Measurements from ENCODE around the gene HOXC11. TPM values are rescaled to one million over a fixed set of nuclear protein-coding genes. Genes with fewer than 3 reads are reported as not detected.

The HOXC11 gene
- total RNA-seq, 2 experiments from 2014 or later = not detected

- H3K4me1 Mint-ChIP-seq = peaks cover 10% of the 10 kb centered on the region
- H3K27ac Mint-ChIP-seq = no peak overlapping the region
- CTCF ChIA-PET = interaction anchor here (0.9 kb wide), 1 partner anchor 69 kb away, joined by 3 read pairs; no protein-coding TSS in a partner anchor
Observed at GRCh38 chr12:53937099-53937498, 35.8 kb upstream of the HOXC11 start.

DNA sequence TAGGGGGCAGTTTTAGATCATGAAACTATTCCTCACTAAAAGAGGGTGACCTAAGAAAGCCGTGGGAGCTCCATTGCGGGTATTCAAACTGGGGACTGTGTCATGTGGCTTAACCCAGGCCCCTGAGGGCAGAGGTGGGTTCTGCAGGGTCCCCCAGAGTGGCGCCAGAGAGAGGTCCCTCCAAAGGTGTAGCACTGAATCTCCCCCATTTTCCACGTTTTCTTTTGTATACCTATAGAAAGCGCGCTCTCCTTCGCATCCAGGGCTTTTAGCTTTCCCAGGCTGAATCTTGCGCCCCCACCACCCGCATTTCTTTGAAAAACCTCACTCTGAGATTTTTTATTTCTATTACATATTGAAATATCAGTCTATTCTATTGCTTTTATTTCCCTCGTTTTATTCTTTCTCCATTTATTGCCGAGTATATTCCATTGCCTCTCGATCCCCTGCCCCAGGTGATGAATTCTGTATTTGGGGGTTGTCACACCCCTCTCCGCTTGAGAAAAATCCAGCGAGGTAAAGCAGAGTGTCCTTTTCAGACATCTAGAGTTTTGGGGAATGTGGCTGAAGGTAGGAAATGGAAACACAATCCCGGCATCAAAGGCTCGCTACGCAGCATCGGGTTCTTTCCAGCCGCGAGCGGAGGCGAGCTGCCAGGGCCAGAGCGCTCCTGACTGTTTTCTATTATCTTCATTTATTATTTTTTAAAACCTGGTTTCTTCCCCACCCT, 35.2 kb upstream of the HOXC11 start:
- H3K27ac Mint-ChIP-seq = no peak overlapping the region
- H3K9me3 Mint-ChIP-seq (ENCODE audit: low read depth) = no peaks in the 10 kb centered on the region
- no peaks in the 10 kb centered on the region for H3K36me3 Mint-ChIP-seq (ENCODE audit: low read depth)
- peaks cover 10% of the 10 kb centered on the region for H3K4me1 Mint-ChIP-seq
- intact Hi-C loops (cut with DNase I, micrococcal nuclease) = loop anchor here (2.0 to 5.0 kb wide), 2 partner anchors 13 to 35 kb away; partner anchors contain the start of genes HOTAIR (in 2 of the 2) and HOXC11 (in 2 of the 2)
- ATAC-seq (no peak), DNase-seq (no peak)
- peaks cover 80% of the 10 kb centered on the region for H3K27me3 Mint-ChIP-seq
- ChIA-PET CTCF (interaction anchor here (0.6 to 0.9 kb wide), 2 partner anchors 15 to 68 kb away, joined by 3 read pairs; no protein-coding TSS in a partner anchor), POLR2A (no interaction called here)
- no peak overlapping the region for H3K4me3 Mint-ChIP-seq

More at GRCh38 chr12:53937099-53937498, 35.8 kb upstream of the HOXC11 start:
- H3K27me3 Mint-ChIP-seq = peaks cover 82% of the 10 kb centered on the region
- POLR2A ChIA-PET = no interaction called here
- intact Hi-C loops (cut with DNase I, micrococcal nuclease) = loop anchor here (2.0 to 5.0 kb wide), 2 partner anchors 14 to 35 kb away; partner anchors contain the start of genes HOTAIR (in 2 of the 2) and HOXC11 (in 2 of the 2)
- no peaks in the 10 kb centered on the region for H3K9me3 Mint-ChIP-seq (ENCODE audit: low read depth)
- DNase-seq (no peak), ATAC-seq (no peak)
- no peaks in the 10 kb centered on the region for H3K36me3 Mint-ChIP-seq (ENCODE audit: low read depth)
- H3K4me3 Mint-ChIP-seq = no peak overlapping the region

DNA sequence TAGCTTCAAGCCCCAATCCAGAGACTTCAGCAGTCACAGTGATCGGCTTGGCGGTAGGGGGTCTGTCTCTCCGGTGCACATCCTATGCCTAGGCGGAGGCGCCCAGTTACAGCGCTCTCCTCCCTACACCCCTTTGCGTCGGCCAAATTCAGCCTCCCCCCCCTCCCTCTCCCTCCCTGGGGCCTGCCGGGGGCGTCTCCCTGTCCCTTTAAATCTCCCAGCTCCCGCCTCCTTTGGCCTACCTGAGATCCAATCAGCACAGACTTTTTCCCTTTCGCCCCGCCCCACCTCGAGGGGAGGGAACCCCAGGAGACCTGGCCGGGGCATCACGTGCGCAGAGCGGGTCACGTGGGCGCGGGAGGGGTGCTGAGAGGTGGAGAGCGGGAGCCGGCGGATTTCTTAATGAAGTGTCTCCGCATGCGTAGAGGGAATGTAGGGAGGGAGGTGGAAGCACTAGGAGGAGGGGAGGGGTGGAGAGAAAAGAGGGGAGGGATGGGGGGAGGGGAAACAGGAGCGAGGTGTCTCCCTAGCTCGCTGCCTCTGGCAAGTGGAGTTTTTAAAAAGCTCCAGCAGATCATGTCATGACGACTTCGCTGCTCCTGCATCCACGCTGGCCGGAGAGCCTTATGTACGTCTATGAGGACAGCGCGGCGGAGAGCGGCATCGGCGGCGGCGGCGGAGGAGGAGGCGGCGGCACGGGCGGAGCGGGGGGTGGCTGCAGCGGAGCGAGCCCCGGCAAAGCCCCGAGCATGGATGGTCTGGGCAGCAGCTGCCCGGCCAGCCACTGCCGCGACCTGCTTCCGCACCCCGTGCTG, 34.4 kb upstream of the HOXC11 start, which contains the start of gene HOXC13:
TSS of gene HOXC13 (plus strand) at position 506 of the 815 bp plus-strand sequence. CDS start at position 582, 76 bp downstream.
- ATAC-seq (peak; percentile 85), DNase-seq (peak; percentile 80)
- Mint-ChIP-seq H3K27ac (no peak within 1 kb of the TSS), H3K9me3 (ENCODE audit: low read depth) (no peaks in the 10 kb centered on the region), H3K36me3 (ENCODE audit: low read depth) (no peaks in the 10 kb centered on the region), H3K27me3 (peaks cover 79% of the 10 kb centered on the region), H3K4me3 (no peak within 1 kb of the TSS), H3K4me1 (peaks cover 10% of the 10 kb centered on the region)
- intact Hi-C loops (cut with DNase I, micrococcal nuclease) = loop anchor here (5.0 kb wide), 1 partner anchor 34 kb away; the partner anchor contains the start of genes HOTAIR (in 2 of the 2) and HOXC11 (in 2 of the 2)
- POLR2A ChIA-PET = no interaction called here
- CTCF ChIA-PET = interaction anchor here (0.6 kb wide), 2 partner anchors 15 to 135 kb away, joined by 3 read pairs; no protein-coding TSS in a partner anchor

- Mint-ChIP-seq H3K27me3 (peaks cover 79% of the 10 kb centered on the region), H3K4me3 (no peak overlapping the region), H3K36me3 (ENCODE audit: low read depth) (no peaks in the 10 kb centered on the region), H3K9me3 (ENCODE audit: low read depth) (no peaks in the 10 kb centered on the region), H3K27ac (no peak overlapping the region), H3K4me1 (peaks cover 10% of the 10 kb centered on the region)
- CTCF ChIA-PET = interaction anchor here (0.6 to 1.3 kb wide), 3 partner anchors 8 to 134 kb away, joined by 3 read pairs; no protein-coding TSS in a partner anchor
- POLR2A ChIA-PET = no interaction called here
- intact Hi-C loops (cut with DNase I, micrococcal nuclease) = loop anchor here (5.0 kb wide), 1 partner anchor 33 kb away; the partner anchor contains the start of genes HOTAIR (in 2 of the 2) and HOXC11 (in 2 of the 2)
- DNase-seq = no peak
- ATAC-seq = no peak
Observed at GRCh38 chr12:53939141-53940108, 33.5 kb upstream of the HOXC11 start.

DNA sequence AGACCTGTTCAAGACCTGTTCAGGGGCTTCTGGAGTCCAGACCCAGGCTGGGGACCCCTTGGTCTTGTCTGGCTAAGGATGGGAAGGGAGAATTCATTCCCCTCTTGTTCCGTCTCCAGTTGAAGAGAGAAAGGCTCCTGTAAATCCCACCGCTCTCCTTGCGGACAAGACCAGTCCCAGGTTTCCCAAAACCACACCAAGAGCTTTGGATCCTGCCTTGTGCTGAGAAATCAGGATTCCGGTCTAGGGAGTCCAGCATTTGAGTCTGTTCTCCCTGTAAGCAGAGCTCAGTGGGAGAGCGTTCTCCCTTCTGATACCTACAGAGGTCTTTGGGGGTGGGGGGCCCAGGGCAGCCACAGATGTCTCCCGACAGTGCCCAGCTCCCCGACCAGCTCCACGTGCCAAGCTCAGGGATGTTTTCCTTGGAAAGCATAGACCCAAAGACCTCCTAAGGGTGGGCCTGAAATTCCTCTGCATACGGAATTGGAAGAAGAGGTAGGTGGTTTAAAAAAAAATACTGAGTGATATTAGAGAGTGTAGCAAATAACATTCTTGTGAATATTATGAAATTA, 32.4 kb upstream of the HOXC11 start:
- H3K27me3 Mint-ChIP-seq = peaks cover 81% of the 10 kb centered on the region
- ChIA-PET CTCF (interaction anchor here (1.0 to 2.9 kb wide), 3 partner anchors 9 to 72 kb away, joined by 3 to 14 read pairs (median 3); no protein-coding TSS in a partner anchor), POLR2A (no interaction called here)
- intact Hi-C loops (cut with DNase I, micrococcal nuclease) = no loop called here
- no peaks in the 10 kb centered on the region for H3K36me3 Mint-ChIP-seq (ENCODE audit: low read depth)
- no peaks in the 10 kb centered on the region for H3K9me3 Mint-ChIP-seq (ENCODE audit: low read depth)
- DNase-seq (no peak), ATAC-seq (no peak)
- peaks cover 5% of the 10 kb centered on the region for H3K4me1 Mint-ChIP-seq
- no peak overlapping the region for H3K27ac Mint-ChIP-seq
- H3K4me3 Mint-ChIP-seq = no peak overlapping the region

GRCh38 chr12:53941187-53941586, 31.7 kb upstream of the HOXC11 start:
- intact Hi-C loops (cut with DNase I, micrococcal nuclease) = no loop called here

GRCh38 chr12:53941750-53942149, 31.2 kb upstream of the HOXC11 start:
- H3K27ac Mint-ChIP-seq = no peak overlapping the region
- no peaks in the 10 kb centered on the region for H3K9me3 Mint-ChIP-seq (ENCODE audit: low read depth)
- H3K4me3 Mint-ChIP-seq = no peak overlapping the region
- no peak for DNase-seq
- H3K36me3 Mint-ChIP-seq (ENCODE audit: low read depth) = no peaks in the 10 kb centered on the region
- ChIA-PET CTCF (interaction anchor here (0.6 to 2.9 kb wide), 2 partner anchors 11 to 247 kb away, joined by 3 to 14 read pairs; no protein-coding TSS in a partner anchor), POLR2A (no interaction called here)
- intact Hi-C loops (cut with DNase I, micrococcal nuclease) = no loop called here
- ATAC-seq = no peak
- H3K4me1 Mint-ChIP-seq = peaks cover 2% of the 10 kb centered on the region
- peaks cover 80% of the 10 kb centered on the region for H3K27me3 Mint-ChIP-seq

More at GRCh38 chr12:53941187-53941586, 31.7 kb upstream of the HOXC11 start:
- POLR2A ChIA-PET = no interaction called here
- Mint-ChIP-seq H3K4me1 (peaks cover 2% of the 10 kb centered on the region), H3K27ac (no peak overlapping the region), H3K36me3 (ENCODE audit: low read depth) (no peaks in the 10 kb centered on the region), H3K4me3 (no peak overlapping the region), H3K9me3 (ENCODE audit: low read depth) (no peaks in the 10 kb centered on the region), H3K27me3 (peaks cover 81% of the 10 kb centered on the region)
- DNase-seq (no peak), ATAC-seq (no peak)
- CTCF ChIA-PET = interaction anchor here (0.5 to 2.9 kb wide), 3 partner anchors 12 to 71 kb away, joined by 3 to 14 read pairs (median 3); no protein-coding TSS in a partner anchor

DNA sequence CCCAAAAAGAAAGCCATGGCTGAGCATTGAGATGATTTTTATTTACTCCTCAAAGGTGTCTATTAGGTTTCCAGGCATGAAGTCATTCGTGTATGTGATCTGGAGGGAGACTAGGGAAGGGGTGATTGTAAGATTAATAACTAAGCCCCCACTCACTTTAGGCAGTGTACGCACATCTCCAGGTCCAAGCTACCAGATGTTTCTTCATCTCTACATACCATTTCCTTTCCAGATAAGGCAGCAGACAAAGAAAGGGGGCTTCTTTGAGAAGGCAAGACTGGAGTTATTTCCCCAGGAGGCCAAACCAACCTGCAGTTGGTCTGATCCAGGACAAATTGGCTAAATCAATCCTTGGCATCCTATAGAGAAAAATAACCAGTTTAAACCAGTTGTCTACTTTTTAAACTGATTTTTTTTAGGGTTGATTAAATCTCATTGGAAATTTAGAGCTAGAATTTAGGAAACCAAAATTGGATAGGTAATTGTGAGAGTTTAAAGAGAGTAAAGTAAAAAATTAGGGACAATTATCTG, 30.4 kb upstream of the HOXC11 start:
- H3K27me3 Mint-ChIP-seq = peaks cover 77% of the 10 kb centered on the region
- no peak overlapping the region for H3K27ac Mint-ChIP-seq
- H3K36me3 Mint-ChIP-seq (ENCODE audit: low read depth) = no peaks in the 10 kb centered on the region
- ATAC-seq (no peak), DNase-seq (no peak)
- CTCF ChIA-PET = interaction anchor here (2.9 kb wide), 1 partner anchor 10 kb away, joined by 14 read pairs; no protein-coding TSS in a partner anchor
- H3K4me3 Mint-ChIP-seq = no peak overlapping the region
- POLR2A ChIA-PET = no interaction called here
- intact Hi-C loops (cut with DNase I, micrococcal nuclease) = no loop called here
- H3K9me3 Mint-ChIP-seq (ENCODE audit: low read depth) = no peaks in the 10 kb centered on the region
- H3K4me1 Mint-ChIP-seq = peaks cover 2% of the 10 kb centered on the region

DNA sequence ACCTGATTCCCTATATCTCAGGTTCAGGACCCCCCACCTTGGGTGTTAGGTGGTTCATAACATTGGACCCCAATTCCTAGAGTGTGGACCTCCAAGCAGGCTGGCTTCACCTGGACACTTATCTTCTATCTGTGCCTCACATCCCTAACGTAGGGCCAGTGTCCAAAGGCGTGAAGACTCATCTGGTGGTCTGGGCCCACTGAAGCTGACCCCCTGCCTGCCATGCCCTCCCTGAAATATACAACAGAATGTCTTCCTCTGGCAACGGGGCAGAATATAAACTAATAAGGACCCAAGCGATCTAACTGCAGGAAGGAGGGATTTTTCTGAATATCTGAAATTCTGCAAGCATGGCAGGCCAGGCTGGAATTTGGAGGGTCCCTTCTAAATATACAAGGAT, 28.7 kb upstream of the HOXC11 start:
- DNase-seq = no peak
- H3K4me1 Mint-ChIP-seq = no peaks in the 10 kb centered on the region
- CTCF ChIA-PET = no interaction called here
- no peaks in the 10 kb centered on the region for H3K9me3 Mint-ChIP-seq (ENCODE audit: low read depth)
- no peak overlapping the region for H3K4me3 Mint-ChIP-seq
- H3K36me3 Mint-ChIP-seq (ENCODE audit: low read depth) = no peaks in the 10 kb centered on the region
- intact Hi-C loops (cut with DNase I, micrococcal nuclease) = no loop called here
- POLR2A ChIA-PET = no interaction called here
- no peak overlapping the region for H3K27ac Mint-ChIP-seq
- H3K27me3 Mint-ChIP-seq = peaks cover 80% of the 10 kb centered on the region
- ATAC-seq = no peak

Measured in activated CD4-positive, alpha-beta T cell treated with anti-CD3 and anti-CD28 coated beads for 36 hours (primary cell).